HCT116 (cell line): Measurements from ENCODE around the gene RHCG. TPM values are rescaled to one million over a fixed set of nuclear protein-coding genes. Genes with fewer than 3 reads are reported as not detected.

ENCODE experiments used
- ATAC-seq: fragments of 200-7000 bp; cut with Tn5 transposase; 2 replicates; pipeline ENCODE4 v1.9.1; 2020; ENCODE audit warnings: mild to moderate bottlenecking, moderate library complexity
- BruUV-seq: library from RNA; stranded (reverse); fragments of 400-500 nt; replicated peaks from 2 replicates; lab custom pipeline; 2021; lab: Mats Ljungman, UMichigan
- CTCF ChIA-PET: fragments of 300-600 bp; sonication (Branson Sonifier 250); formaldehyde crosslinking; loops from one replicate; lab custom pipeline; 2021; ENCODE audit warnings: antibody characterized with exemption; lab: Charles Lee
- POLR2A ChIA-PET: fragments of 300-600, 350-600 bp; sonication (Branson Sonifier 250); formaldehyde crosslinking; loops from one replicate; lab custom pipeline; 2021; ENCODE audit warnings: antibody characterized with exemption; lab: Charles Lee
- RAD21 ChIA-PET, 2 experiments: fragments of 300-600 bp; sonication (Branson Sonifier 250); formaldehyde crosslinking; loops; one replicate each; lab custom pipeline; 2023; ENCODE audit warnings: low total read pairs in 2 of 2; ENCODE audit not compliant: uncharacterized antibody in 2 of 2, unreplicated experiment in 2 of 2, low non-redundant PET in 1 of 2; lab: Charles Lee
- DNase-seq: peaks from one replicate; pipeline ENCODE4 v3.0.0-alpha.2; 2010; ENCODE audit warnings: low read depth, low spot score
- H2AFZ ChIP-seq: fragments of 200-600 bp; shearing (Covaris generic), sonication (generic); 2 replicates; pipeline ENCODE4 v1.6.1; 2017; ENCODE audit warnings: low read depth, mixed run types, mixed read lengths, antibody characterized with exemption, low read length; ENCODE audit not compliant: poor library complexity, severe bottlenecking
- H3K27ac ChIP-seq: 2 replicates; pipeline ENCODE4 v1.5.1; 2012; ENCODE audit warnings: low read depth, low read length
- H3K27me3 ChIP-seq: fragments of 200-600 bp; sonication (generic); 2 replicates; pipeline ENCODE4 v1.6.1; 2016; ENCODE audit warnings: mixed run types, low read length, mixed read lengths; ENCODE audit not compliant: insufficient read depth
- H3K36me3 ChIP-seq, 2 experiments: fragments of 200-500 bp in 1 of 2; fragments of 200-600 bp in 1 of 2; sonication (Bioruptor generic) in 1 of 2; sonication (generic) in 1 of 2; 2 replicates each; pipeline versions ENCODE4 v1.5.1 to v1.6.1; 2014 to 2016; ENCODE audit warnings: low read length in 2 of 2, inconsistent platforms in 1 of 2, mixed read lengths in 1 of 2, mixed run types in 1 of 2; ENCODE audit not compliant: insufficient read depth in 2 of 2, control insufficient read depth in 1 of 2
- H3K4me1 ChIP-seq, 2 experiments: fragments of 200-600 bp in 1 of 2; sonication (generic) in 1 of 2; 2 replicates each; pipeline versions ENCODE4 v1.5.1 to v1.6.1; 2012 to 2017; ENCODE audit warnings: low read length in 2 of 2, inconsistent platforms in 1 of 2, mild to moderate bottlenecking in 1 of 2, mixed read lengths in 1 of 2, mixed run types in 1 of 2, moderate library complexity in 1 of 2; ENCODE audit not compliant: insufficient read depth in 2 of 2, control insufficient read depth in 1 of 2
- H3K4me2 ChIP-seq: fragments of 200-600 bp; sonication (generic); 2 replicates; pipeline ENCODE4 v1.6.1; 2017; ENCODE audit warnings: mixed run types, low read length, mixed read lengths
- H3K4me3 ChIP-seq, 2 experiments: fragments of 200-600 bp in 1 of 2; sonication (generic) in 1 of 2; replicated peaks in 1 of 2; 2 replicates each; pipeline ENCODE4 v1.5.1; 2011 to 2016; ENCODE audit warnings: low read length in 2 of 2, control low read depth in 1 of 2, low read depth in 1 of 2, mild to moderate bottlenecking in 1 of 2, mixed read lengths in 1 of 2, mixed run types in 1 of 2
- H3K79me2 ChIP-seq: fragments of 200-600 bp; sonication (generic); 2 replicates; pipeline ENCODE4 v1.6.1; 2017; ENCODE audit warnings: mild to moderate bottlenecking, mixed run types, low read length, moderate library complexity, mixed read lengths; ENCODE audit not compliant: insufficient read depth
- H3K9ac ChIP-seq: fragments of 200-600 bp; sonication (generic); 2 replicates; pipeline ENCODE4 v1.6.1; 2016; ENCODE audit warnings: low read length, mixed read lengths
- H3K9me2 ChIP-seq: fragments of 200-600 bp; sonication (generic), shearing (Covaris generic); 2 replicates; pipeline ENCODE4 v1.6.1; 2017; ENCODE audit warnings: mixed run types, mild to moderate bottlenecking, moderate library complexity; ENCODE audit not compliant: insufficient read depth
- H3K9me3 ChIP-seq, 2 experiments: fragments of 200-500 bp in 1 of 2; fragments of 200-600 bp in 1 of 2; sonication (Bioruptor generic) in 1 of 2; sonication (generic) in 1 of 2; 2 replicates each; pipeline ENCODE4 v1.6.1; 2014 to 2017; ENCODE audit warnings: low read length in 2 of 2, mixed read lengths in 2 of 2, inconsistent platforms in 1 of 2, low read depth in 1 of 2, mild to moderate bottlenecking in 1 of 2, mixed run types in 1 of 2, moderate library complexity in 1 of 2; ENCODE audit not compliant: control insufficient read depth in 1 of 2, insufficient read depth in 1 of 2
- H4K20me1 ChIP-seq: fragments of 200-600 bp; sonication (generic), shearing (Covaris generic); 2 replicates; pipeline ENCODE4 v1.6.1; 2017; ENCODE audit warnings: mixed run types, mild to moderate bottlenecking, moderate library complexity; ENCODE audit not compliant: insufficient read depth
- ATF3 ChIP-seq: IDR thresholded peaks from 2 replicates; pipeline ENCODE4 v1.6.1; 2012
- CBX3 ChIP-seq: IDR thresholded peaks from 2 replicates; pipeline ENCODE4 v1.6.1; 2012; ENCODE audit warnings: low read depth
- CEBPB ChIP-seq: IDR thresholded peaks from 2 replicates; pipeline ENCODE4 v1.6.1; 2012; ENCODE audit warnings: low read depth
- EZH2phosphoT487 ChIP-seq: fragments of 200-600 bp; IDR thresholded peaks from 2 replicates; pipeline ENCODE4 v1.6.1; 2018; ENCODE audit warnings: antibody characterized with exemption, borderline replicate concordance
- POLR2A ChIP-seq: IDR thresholded peaks from 2 replicates; pipeline ENCODE4 v1.7.0; 2011; ENCODE audit warnings: borderline replicate concordance; ENCODE audit not compliant: insufficient read depth, insufficient read length; ENCODE audit errors: extremely low read depth
- POLR2AphosphoS5 ChIP-seq: IDR thresholded peaks from 2 replicates; pipeline ENCODE4 v1.6.1; 2011; ENCODE audit warnings: mild to moderate bottlenecking, low read depth, low read length, moderate library complexity
- SIN3A ChIP-seq: IDR thresholded peaks from 2 replicates; pipeline ENCODE4 v1.6.1; 2012; ENCODE audit warnings: low read depth
- ZBTB33 ChIP-seq: IDR thresholded peaks from 2 replicates; pipeline ENCODE4 v1.6.1; 2011; ENCODE audit warnings: mild to moderate bottlenecking, low read length, moderate library complexity; ENCODE audit not compliant: insufficient replicate concordance; ENCODE audit errors: extremely low read depth
- ZNF274 ChIP-seq: fragments of 200-500 bp; sonication (Bioruptor generic); IDR thresholded peaks from 2 replicates; pipeline ENCODE4 v1.6.1; 2014; ENCODE audit warnings: mild to moderate bottlenecking, low read depth, low read length, inconsistent platforms
- intact Hi-C: fragments of 100-400 bp; cut with micrococcal nuclease; formaldehyde crosslinking; loops from 2 replicates; pipeline ENCODE4 v1.10.0; 2022
- total RNA-seq: library from RNA; stranded (reverse); gene quantifications from one replicate; pipeline ENCODE4 v1.2.1, GENCODE V29; 2021; ENCODE audit not compliant: unreplicated experiment

Gene RHCG
- total RNA-seq, 1 experiment from 2014 or later, result not detected

DNA sequence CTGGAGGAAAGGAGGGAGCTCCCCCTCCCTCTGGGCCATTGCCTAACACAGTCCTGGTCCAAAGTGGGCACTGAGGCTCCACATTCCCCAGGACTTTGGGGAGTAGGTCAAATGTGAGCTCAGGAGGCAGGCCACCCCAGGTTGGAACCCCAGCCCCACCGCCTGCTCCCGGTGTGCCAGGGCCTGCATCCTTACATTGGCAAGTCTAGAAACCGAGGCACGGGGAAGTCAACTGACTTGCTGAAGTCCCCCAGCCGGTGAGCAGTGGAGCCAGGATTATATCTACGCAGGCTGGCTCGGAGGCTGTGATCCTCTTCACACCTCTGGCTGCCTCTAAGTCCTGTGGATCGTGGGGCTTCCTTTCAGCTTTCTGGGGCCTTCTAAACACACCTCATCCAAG lies 48.7 kb downstream of the RHCG start:
- no peak overlapping the region for H3K4me3 ChIP-seq
- H3K27ac ChIP-seq, result no peak overlapping the region
- H2AFZ ChIP-seq, result no peak overlapping the region
- H3K4me1 ChIP-seq, result peaks cover 4 to 6% of the 10 kb centered on the region in 2 experiments; a peak in 3 of 4 replicates
- H4K20me1 ChIP-seq, result no peaks in the 10 kb centered on the region
- TF ChIP-seq POLR2A (no peak), POLR2AphosphoS5 (no peak), CBX3 (no peak), EZH2phosphoT487 (no peak), SIN3A (no peak), CEBPB (no peak), ATF3 (no peak), ZNF274 (no peak), ZBTB33 (no peak)
- ChIA-PET RAD21 (no interaction called here), CTCF (interaction anchor here (1.3 to 1.4 kb wide), 2 partner anchors 89 kb away, joined by 3 to 5 read pairs; no protein-coding TSS in a partner anchor), POLR2A (no interaction called here)
- no peaks in the 10 kb centered on the region for H3K9me2 ChIP-seq
- H3K4me2 ChIP-seq, result no peak overlapping the region
- H3K79me2 ChIP-seq, result no peaks in the 10 kb centered on the region
- BruUV-seq, result no TSS peak
- ATAC-seq (no peak), DNase-seq (no peak)
- no peaks in the 10 kb centered on the region for H3K27me3 ChIP-seq
- H3K9me3 ChIP-seq, result no peaks in the 10 kb centered on the region
- H3K9ac ChIP-seq, result no peak overlapping the region
- intact Hi-C loops, result no loop called here
- no peaks in the 10 kb centered on the region for H3K36me3 ChIP-seq
